DMS114 treated with DMSO at 0.1 percent for 48 hours (cell line): ENCODE measurements around the gene COX6A2.

Source experiments
- DNase-seq: peaks from one replicate; lab custom pipeline; 2025; ENCODE audit not compliant: unreplicated experiment; lab: John Stamatoyannopoulos, UW

The COX6A2 gene

GRCh38 chr16:31411024-31411844 lies 16.9 kb downstream of the COX6A2 start:
- DNase-seq, result no peak

GRCh38 chr16:31410082-31410481 lies 18.1 kb downstream of the COX6A2 start:
- no peak for DNase-seq

- no peak for DNase-seq
Observed at GRCh38 chr16:31409433-31409832, 18.7 kb downstream of the COX6A2 start.

GRCh38 chr16:31407406-31407805 lies 20.8 kb downstream of the COX6A2 start:
- no peak for DNase-seq

- DNase-seq, result peak; percentile 49
Observed at GRCh38 chr16:31404353-31405064, 23.7 kb downstream of the COX6A2 start.

- DNase-seq, result no peak
Observed at GRCh38 chr16:31403590-31404352, 24.4 kb downstream of the COX6A2 start.

GRCh38 chr16:31402687-31403086 lies 25.5 kb downstream of the COX6A2 start:
- DNase-seq, result no peak

GRCh38 chr16:31401436-31401835 lies 26.7 kb downstream of the COX6A2 start:
- no peak for DNase-seq

- no peak for DNase-seq
Observed at GRCh38 chr16:31400191-31400590, 28.0 kb downstream of the COX6A2 start.

- DNase-seq, result no peak
Observed at GRCh38 chr16:31397701-31398100, 30.5 kb downstream of the COX6A2 start.

- no peak for DNase-seq
Observed at GRCh38 chr16:31397096-31397660, 31.0 kb downstream of the COX6A2 start.

GRCh38 chr16:31395647-31396046 lies 32.5 kb downstream of the COX6A2 start:
- no peak for DNase-seq

GRCh38 chr16:31393056-31393455 lies 35.1 kb downstream of the COX6A2 start, which contains the start of gene ITGAD:
Gene ITGAD (plus strand): TSS chr16:31393335. CDS start chr16:31393361, 26 bp downstream.
- DNase-seq, result no peak

- no peak for DNase-seq
Observed at GRCh38 chr16:31390504-31391041, 37.6 kb downstream of the COX6A2 start.

- DNase-seq, result no peak
Observed at GRCh38 chr16:31388535-31388934, 39.6 kb downstream of the COX6A2 start.

- no peak for DNase-seq
Observed at GRCh38 chr16:31386157-31386984, 41.8 kb downstream of the COX6A2 start.

GRCh38 chr16:31385680-31386079 lies 42.5 kb downstream of the COX6A2 start:
- no peak for DNase-seq

GRCh38 chr16:31382485-31383161 lies 45.5 kb downstream of the COX6A2 start:
- no peak for DNase-seq

- DNase-seq, result no peak
Observed at GRCh38 chr16:31380201-31380600, 48.0 kb downstream of the COX6A2 start.
